Left lung (tissue), 10 donors: ENCODE data around the gene AKR1A1. TPM values are rescaled to one million over a fixed set of nuclear protein-coding genes. Genes with fewer than 3 reads are reported as not detected.
"Not testable (repeated sequence)": the region's sequence is repeated elsewhere in the genome, so short reads cannot be mapped to it uniquely, and the experiment has no call there.

Experiments
- ATAC-seq: fragments of 200-7000 bp; cut with Tn5 transposase; one replicate; pipeline ENCODE4 v1.9.1; 2020; ENCODE audit warnings: moderate library complexity
- DNase-seq, 4 donors: peaks; one replicate each; pipeline ENCODE4 v3.0.0-alpha.2; 2013 to 2020
- H3K27ac ChIP-seq, 2 donors: fragments of 200-600 bp; sonication (generic) in 1 of 2; one replicate each; pipeline versions ENCODE4 v1.5.0 to v1.8.0; 2020 to 2021
- H3K27me3 ChIP-seq, 2 donors: fragments of 200-600 bp; sonication (generic) in 1 of 2; one replicate each; pipeline versions ENCODE4 v1.5.0 to v1.8.0; 2020 to 2021
- H3K36me3 ChIP-seq, 2 donors: fragments of 200-600 bp; sonication (generic) in 1 of 2; one replicate each; pipeline versions ENCODE4 v1.5.0 to v1.8.0; 2020 to 2021
- H3K4me1 ChIP-seq, 2 donors: fragments of 200-600 bp; one replicate each; pipeline ENCODE4 v1.8.0; 2021
- H3K4me3 ChIP-seq, 2 donors: fragments of 200-600 bp; sonication (generic) in 1 of 2; one replicate each; pipeline versions ENCODE4 v1.5.0 to v1.8.0; 2020 to 2021; ENCODE audit warnings: mild to moderate bottlenecking in 1 of 2
- H3K9me3 ChIP-seq, 2 donors: fragments of 200-600 bp; sonication (generic) in 1 of 2; one replicate each; pipeline versions ENCODE4 v1.5.0 to v1.8.0; 2020 to 2021
- CTCF ChIP-seq, 2 donors: fragments of 200-600 bp; sonication (generic) in 1 of 2; IDR thresholded peaks; one replicate each; pipeline versions ENCODE4 v1.5.0 to v1.8.0; 2021; ENCODE audit warnings: antibody characterized with exemption in 2 of 2
- intact Hi-C, 2 donors: fragments of 100-400 bp; cut with DNase I; formaldehyde crosslinking; loops; one replicate each; pipeline versions ENCODE4 v1.11.2 to v1.14.2; 2022
- polyA plus RNA-seq, 6 donors: library from polyadenylated mRNA; unstranded; fragments of 120-200 nt; gene quantifications; one replicate each; pipeline ENCODE4 v1.2.1, GENCODE V29; 2013; ENCODE audit not compliant: insufficient read length in 6 of 6
- total RNA-seq, 2 donors: library from RNA; stranded (reverse); fragmentation: NEBNext Ultra II Directional; extraction: Animal tissue kit (Norgen Biotek cat#: 25700); gene quantifications; one replicate each; pipeline ENCODE4 v1.2.1, GENCODE V29; 2021
- donor health status: DM: no; HTN: yes; CAD: no.
- donor health status: DM: no; HTN: no; CAD: no.

The AKR1A1 gene
- total and polyA plus RNA-seq, 8 donors: 134 to 258 (median 151) TPM

- H3K4me1 ChIP-seq: peaks cover 5 to 28% of the 10 kb centered on the region in 2 donors
- no peaks in the 10 kb centered on the region for H3K27me3 ChIP-seq
- intact Hi-C loops: loop anchor here (5.0 to 10.0 kb wide), 2 partner anchors 54 to 57 kb away; no protein-coding TSS in a partner anchor
- peaks cover 13 to 73% of the 10 kb centered on the region in 2 donors for H3K36me3 ChIP-seq
- DNase-seq (no peak), ATAC-seq (peak; percentile 54)
- H3K27ac ChIP-seq: no peak overlapping the region
- no peak overlapping the region for H3K4me3 ChIP-seq
- no peak for TF ChIP-seq CTCF (IDR thresholded peaks at IDR 0.05)
- H3K9me3 ChIP-seq: no peaks in the 10 kb centered on the region
These were observed 40.3 kb upstream of the AKR1A1 start for GRCh38 chr1:45510036-45510971.

- Histone ChIP-seq H3K36me3 (peaks cover 13 to 81% of the 10 kb centered on the region in 2 donors), H3K4me3 (no peak overlapping the region), H3K9me3 (no peaks in the 10 kb centered on the region), H3K27ac (no peak overlapping the region), H3K27me3 (no peaks in the 10 kb centered on the region), H3K4me1 (peaks cover 5 to 33% of the 10 kb centered on the region in 2 donors)
- DNase-seq (no peak), ATAC-seq (no peak)
- no peak for TF ChIP-seq CTCF (IDR thresholded peaks at IDR 0.05)
- intact Hi-C loops: loop anchor here (5.0 to 10.0 kb wide), 2 partner anchors 54 to 56 kb away; no protein-coding TSS in a partner anchor
These were observed 39.6 kb upstream of the AKR1A1 start for GRCh38 chr1:45510972-45511527.

- no peaks in the 10 kb centered on the region for H3K9me3 ChIP-seq
- no peak overlapping the region for H3K27ac ChIP-seq
- H3K27me3 ChIP-seq: no peaks in the 10 kb centered on the region
- peaks cover 11 to 44% of the 10 kb centered on the region in 2 donors for H3K4me1 ChIP-seq
- ATAC-seq: peak; percentile 84
- no peak overlapping the region for H3K4me3 ChIP-seq
- TF ChIP-seq CTCF (IDR thresholded peaks at IDR 0.05): peak; percentile 66 to 71
- peak in 2 of 4 donors; percentile 51 to 57 for DNase-seq
- intact Hi-C loops: loop anchor here (5.0 to 10.0 kb wide), 2 partner anchors 52 to 55 kb away; no protein-coding TSS in a partner anchor
- peaks cover 13 to 97% of the 10 kb centered on the region in 2 donors for H3K36me3 ChIP-seq
These were observed 38.0 kb upstream of the AKR1A1 start for GRCh38 chr1:45512641-45513054.

- not testable (repeated sequence) for DNase-seq, H3K9me3 ChIP-seq, H3K4me3 ChIP-seq, H3K27me3 ChIP-seq
- peak; percentile 8 for ATAC-seq
- intact Hi-C loops: loop anchor here (5.0 to 10.0 kb wide), 2 partner anchors 51 to 54 kb away; no protein-coding TSS in a partner anchor
- Histone ChIP-seq H3K36me3 (peaks cover 13 to 100% of the 10 kb centered on the region in 2 donors), H3K4me1 (peaks cover 11 to 47% of the 10 kb centered on the region in 2 donors), H3K27ac (peak overlapping the region; percentile 39 to 42)
These were observed 36.9 kb upstream of the AKR1A1 start for GRCh38 chr1:45513532-45514260.

GRCh38 chr1:45516036-45516435 lies 34.6 kb upstream of the AKR1A1 start:
- Histone ChIP-seq H3K36me3 (peaks cover 13 to 78% of the 10 kb centered on the region in 2 donors), H3K27ac (no peak overlapping the region)

More at GRCh38 chr1:45516036-45516435, 34.6 kb upstream of the AKR1A1 start:
- no peak for TF ChIP-seq CTCF (IDR thresholded peaks at IDR 0.05)
- Histone ChIP-seq H3K9me3 (no peaks in the 10 kb centered on the region), H3K4me1 (peaks cover 22 to 49% of the 10 kb centered on the region in 2 donors), H3K4me3 (no peak overlapping the region), H3K27me3 (peaks cover 0 to 5% of the 10 kb centered on the region in 2 donors)
- intact Hi-C loops: loop anchor here in 1 of 2 donors (10.0 kb wide), 1 partner anchor 49 kb away; no protein-coding TSS in a partner anchor
- ATAC-seq (no peak), DNase-seq (no peak)
